ENCODE results near the gene NAALADL2. TPM values are rescaled to one million over a fixed set of nuclear protein-coding genes. Genes with fewer than 3 reads are reported as not detected.
"Not testable (repeated sequence)": the region's sequence is repeated elsewhere in the genome, so short reads cannot be mapped to it uniquely, and the experiment has no call there.

Gene NAALADL2
- total RNA-seq, 1 donor from 2014 or later: 9.9 TPM

DNA sequence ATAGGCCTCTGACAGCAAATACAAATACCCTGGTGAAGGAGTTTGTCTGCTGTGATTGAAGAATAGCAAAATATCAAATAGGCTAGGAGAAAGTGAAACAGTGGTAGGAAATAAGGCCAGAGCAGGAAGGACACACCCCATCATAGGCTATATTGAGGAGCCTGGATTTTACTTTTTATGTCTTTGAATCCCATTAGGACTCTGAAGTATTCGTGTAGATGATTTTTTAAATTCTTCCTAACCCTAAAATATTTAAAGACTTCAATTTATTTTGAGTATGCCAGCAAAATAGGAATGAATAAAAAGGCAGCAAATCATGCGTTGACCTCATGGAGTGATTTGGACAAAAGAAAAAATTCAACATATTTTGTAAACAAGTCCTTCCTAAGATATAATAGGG lies 562.8 kb downstream of the NAALADL2 start:
- no peaks in the 10 kb centered on the region for H3K36me3 Mint-ChIP-seq
- TF ChIP-seq, protein P1, sequence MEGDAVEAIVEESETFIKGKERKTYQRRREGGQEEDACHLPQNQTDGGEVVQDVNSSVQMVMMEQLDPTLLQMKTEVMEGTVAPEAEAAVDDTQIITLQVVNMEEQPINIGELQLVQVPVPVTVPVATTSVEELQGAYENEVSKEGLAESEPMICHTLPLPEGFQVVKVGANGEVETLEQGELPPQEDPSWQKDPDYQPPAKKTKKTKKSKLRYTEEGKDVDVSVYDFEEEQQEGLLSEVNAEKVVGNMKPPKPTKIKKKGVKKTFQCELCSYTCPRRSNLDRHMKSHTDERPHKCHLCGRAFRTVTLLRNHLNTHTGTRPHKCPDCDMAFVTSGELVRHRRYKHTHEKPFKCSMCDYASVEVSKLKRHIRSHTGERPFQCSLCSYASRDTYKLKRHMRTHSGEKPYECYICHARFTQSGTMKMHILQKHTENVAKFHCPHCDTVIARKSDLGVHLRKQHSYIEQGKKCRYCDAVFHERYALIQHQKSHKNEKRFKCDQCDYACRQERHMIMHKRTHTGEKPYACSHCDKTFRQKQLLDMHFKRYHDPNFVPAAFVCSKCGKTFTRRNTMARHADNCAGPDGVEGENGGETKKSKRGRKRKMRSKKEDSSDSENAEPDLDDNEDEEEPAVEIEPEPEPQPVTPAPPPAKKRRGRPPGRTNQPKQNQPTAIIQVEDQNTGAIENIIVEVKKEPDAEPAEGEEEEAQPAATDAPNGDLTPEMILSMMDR (conservative IDR thresholded peaks at IDR 0.05): no peak
- H3K4me3 Mint-ChIP-seq: no peak overlapping the region
- H3K27ac Mint-ChIP-seq: no peak overlapping the region
- no peaks in the 10 kb centered on the region for H3K27me3 Mint-ChIP-seq
- DNase-seq (ENCODE audit: extremely low spot score, unreplicated experiment): no peak
- no peaks in the 10 kb centered on the region for H3K9me3 Mint-ChIP-seq
- peaks cover 3% of the 10 kb centered on the region for H3K4me1 Mint-ChIP-seq (ENCODE audit: unreplicated experiment)

DNA sequence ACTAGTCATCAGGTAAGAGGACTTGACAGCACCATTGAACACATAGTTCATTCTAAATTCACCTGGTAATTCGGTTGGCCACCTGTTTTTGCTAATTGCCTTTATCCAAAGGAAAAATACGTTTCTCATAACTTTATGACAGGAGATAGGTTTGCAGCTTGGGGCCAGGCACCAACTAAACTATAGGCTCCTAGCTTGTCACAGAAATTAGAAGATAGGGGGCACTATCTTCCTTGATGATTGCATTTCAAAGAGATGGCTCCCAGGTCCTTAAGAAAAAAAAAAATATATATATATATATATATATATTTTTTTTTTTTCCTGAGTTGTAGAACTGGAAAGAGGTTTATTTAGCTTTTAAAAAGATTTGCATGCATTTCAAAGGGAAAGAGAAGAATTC lies 563.6 kb downstream of the NAALADL2 start:
- no peak for DNase-seq (ENCODE audit: extremely low spot score, unreplicated experiment)
- no peak overlapping the region for H3K27ac Mint-ChIP-seq
- no peak overlapping the region for H3K4me3 Mint-ChIP-seq
- H3K36me3 Mint-ChIP-seq: no peaks in the 10 kb centered on the region
- peaks cover 5% of the 10 kb centered on the region for H3K4me1 Mint-ChIP-seq (ENCODE audit: unreplicated experiment)
- no peaks in the 10 kb centered on the region for H3K9me3 Mint-ChIP-seq
- TF ChIP-seq, protein P1 (conservative IDR thresholded peaks at IDR 0.05): peak; percentile 16
- no peaks in the 10 kb centered on the region for H3K27me3 Mint-ChIP-seq

DNA sequence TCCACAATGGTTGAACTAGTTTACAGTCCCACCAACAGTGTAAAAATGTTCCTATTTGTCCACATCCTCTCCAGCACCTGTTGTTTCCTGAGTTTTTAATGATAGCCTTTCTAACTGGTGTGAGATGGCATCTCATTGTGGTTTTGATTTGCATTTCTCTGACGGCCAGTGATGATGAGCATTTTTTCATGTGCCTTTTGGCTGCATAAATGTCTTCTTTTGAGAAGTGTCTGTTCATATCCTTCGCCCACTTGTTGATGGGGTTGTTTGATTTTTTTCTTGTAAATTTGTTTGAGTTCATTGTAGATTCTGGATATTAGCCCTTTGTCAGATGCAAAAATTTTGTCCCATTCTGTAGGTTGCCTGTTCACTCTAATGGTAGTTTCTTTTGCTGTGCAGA lies 564.7 kb downstream of the NAALADL2 start:
- H3K4me1 Mint-ChIP-seq (ENCODE audit: unreplicated experiment); H3K9me3 Mint-ChIP-seq; DNase-seq (ENCODE audit: extremely low spot score, unreplicated experiment); H3K4me3 Mint-ChIP-seq; H3K27ac Mint-ChIP-seq; H3K27me3 Mint-ChIP-seq; H3K36me3 Mint-ChIP-seq: not testable (repeated sequence)

DNA sequence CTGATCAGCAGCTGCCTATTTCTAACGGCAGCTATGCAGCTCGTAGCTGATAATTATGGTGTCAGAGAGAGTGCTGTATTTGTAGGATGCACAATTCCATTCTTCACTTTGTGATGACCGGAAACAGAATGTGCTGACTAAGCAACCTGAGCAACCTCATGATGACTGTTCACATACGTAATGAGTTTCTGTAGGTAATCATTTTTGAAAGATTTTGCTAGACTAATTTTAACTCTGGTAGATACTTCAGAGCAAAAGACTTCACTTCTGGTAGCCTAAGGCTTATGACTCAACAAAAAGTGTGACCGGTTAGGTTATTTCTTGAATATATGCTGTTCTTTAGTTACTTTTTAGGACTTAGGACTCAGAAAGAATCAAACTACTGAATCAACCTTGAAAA lies 567.7 kb downstream of the NAALADL2 start:
- H3K9me3 Mint-ChIP-seq: no peaks in the 10 kb centered on the region
- no peak overlapping the region for H3K4me3 Mint-ChIP-seq
- H3K4me1 Mint-ChIP-seq (ENCODE audit: unreplicated experiment): peaks cover 12% of the 10 kb centered on the region
- H3K36me3 Mint-ChIP-seq: no peaks in the 10 kb centered on the region
- DNase-seq (ENCODE audit: extremely low spot score, unreplicated experiment): no peak
- H3K27me3 Mint-ChIP-seq: no peaks in the 10 kb centered on the region
- TF ChIP-seq, protein P1 (conservative IDR thresholded peaks at IDR 0.05): no peak
- peak overlapping the region; percentile 71 for H3K27ac Mint-ChIP-seq

DNA sequence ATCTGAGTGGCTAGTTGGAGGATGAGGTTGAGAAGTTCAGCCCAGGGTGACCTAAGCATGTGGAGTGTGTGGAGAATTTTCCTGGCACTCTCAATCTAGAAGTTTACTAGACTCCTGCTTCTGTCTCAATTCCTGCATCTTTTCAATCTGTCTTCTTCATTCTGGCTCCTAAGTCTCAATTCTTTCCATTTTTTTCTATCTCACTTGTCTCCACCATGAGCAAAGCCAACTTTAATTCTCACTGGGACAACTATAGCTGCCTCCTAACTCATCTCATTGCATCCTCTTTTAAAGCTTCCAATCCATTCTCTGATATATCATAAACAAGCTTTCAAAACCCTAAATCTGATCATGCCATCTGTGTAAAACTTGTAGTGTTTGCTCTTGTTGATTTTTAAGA lies 569.3 kb downstream of the NAALADL2 start:
- Mint-ChIP-seq H3K27me3 (no peaks in the 10 kb centered on the region), H3K27ac (no peak overlapping the region), H3K4me3 (no peak overlapping the region), H3K36me3 (no peaks in the 10 kb centered on the region), H3K4me1 (ENCODE audit: unreplicated experiment) (peaks cover 26% of the 10 kb centered on the region), H3K9me3 (no peaks in the 10 kb centered on the region)
- TF ChIP-seq, protein P1 (conservative IDR thresholded peaks at IDR 0.05): no peak
- DNase-seq (ENCODE audit: extremely low spot score, unreplicated experiment): no peak

DNA sequence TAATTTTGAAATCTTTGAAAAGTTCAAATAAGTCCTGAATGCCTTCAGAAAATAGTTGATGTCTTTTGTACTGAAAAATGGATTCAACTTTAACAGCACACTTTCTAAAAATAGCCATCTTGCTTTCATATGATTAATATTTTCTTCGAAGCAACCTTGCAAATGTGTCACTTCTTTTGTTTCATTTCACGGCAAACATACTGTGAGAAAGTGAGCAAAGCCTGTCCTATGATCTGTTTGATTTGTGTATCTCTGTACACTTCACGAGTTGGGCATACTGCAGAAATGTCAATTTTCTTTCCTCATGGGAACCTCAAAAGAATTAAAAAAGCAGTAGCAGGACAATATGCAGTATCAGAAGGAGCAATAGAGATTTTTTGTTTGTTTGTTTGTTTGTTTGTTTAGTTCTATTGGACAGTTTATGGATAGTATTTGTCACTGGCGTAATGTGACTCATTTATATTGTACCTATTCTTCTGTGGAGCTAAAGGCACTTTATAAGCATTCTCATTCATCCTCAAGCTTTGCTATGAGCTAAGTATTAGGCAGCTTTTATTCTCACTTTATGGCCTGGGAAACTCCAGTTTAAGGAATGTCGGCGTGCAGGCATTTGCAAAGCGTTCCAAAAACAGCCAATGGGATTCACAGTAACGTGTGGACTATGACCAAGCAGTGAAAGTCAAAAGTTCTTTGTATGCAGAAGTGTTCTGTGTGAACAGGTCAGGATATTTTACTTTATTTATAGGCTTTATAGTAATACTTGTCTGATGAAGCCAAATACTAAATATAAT lies 572.0 kb downstream of the NAALADL2 start:
- H3K36me3 Mint-ChIP-seq: peaks cover 4% of the 10 kb centered on the region
- peaks cover 35% of the 10 kb centered on the region for H3K4me1 Mint-ChIP-seq (ENCODE audit: unreplicated experiment)
- DNase-seq (ENCODE audit: extremely low spot score, unreplicated experiment): no peak
- H3K4me3 Mint-ChIP-seq: no peak overlapping the region
- TF ChIP-seq, protein P1 (conservative IDR thresholded peaks at IDR 0.05): no peak
- H3K27ac Mint-ChIP-seq: no peak overlapping the region
- H3K27me3 Mint-ChIP-seq: no peaks in the 10 kb centered on the region
- H3K9me3 Mint-ChIP-seq: no peaks in the 10 kb centered on the region

All from type B pancreatic cell (in vitro differentiated cells).